Cardiac fibroblast (primary cell): ENCODE data around the gene LRRC8C.
A peak's percentile ranks its signal among the peaks of the same experiment; 100 is the strongest.

Source experiments
- DNase-seq, 2 donors: peaks; one replicate each; pipeline versions ENCODE4 v3.0.0 to v3.0.0-alpha.2; 2010; ENCODE audit warnings: low read depth in 2 of 2
- H3K4me3 ChIP-seq, 2 donors: replicated peaks in 1 of 2; 1 replicate in 1 of 2; 2 replicates in 1 of 2; pipeline ENCODE4 v1.5.1; 2011; ENCODE audit warnings: low read depth in 2 of 2, low read length in 2 of 2, mild to moderate bottlenecking in 2 of 2, moderate library complexity in 1 of 2
- CTCF ChIP-seq: IDR thresholded peaks from one replicate; pipeline ENCODE4 v1.5.1; 2011; ENCODE audit warnings: low read depth, mild to moderate bottlenecking, low read length, inconsistent platforms

LRRC8C gene

DNA sequence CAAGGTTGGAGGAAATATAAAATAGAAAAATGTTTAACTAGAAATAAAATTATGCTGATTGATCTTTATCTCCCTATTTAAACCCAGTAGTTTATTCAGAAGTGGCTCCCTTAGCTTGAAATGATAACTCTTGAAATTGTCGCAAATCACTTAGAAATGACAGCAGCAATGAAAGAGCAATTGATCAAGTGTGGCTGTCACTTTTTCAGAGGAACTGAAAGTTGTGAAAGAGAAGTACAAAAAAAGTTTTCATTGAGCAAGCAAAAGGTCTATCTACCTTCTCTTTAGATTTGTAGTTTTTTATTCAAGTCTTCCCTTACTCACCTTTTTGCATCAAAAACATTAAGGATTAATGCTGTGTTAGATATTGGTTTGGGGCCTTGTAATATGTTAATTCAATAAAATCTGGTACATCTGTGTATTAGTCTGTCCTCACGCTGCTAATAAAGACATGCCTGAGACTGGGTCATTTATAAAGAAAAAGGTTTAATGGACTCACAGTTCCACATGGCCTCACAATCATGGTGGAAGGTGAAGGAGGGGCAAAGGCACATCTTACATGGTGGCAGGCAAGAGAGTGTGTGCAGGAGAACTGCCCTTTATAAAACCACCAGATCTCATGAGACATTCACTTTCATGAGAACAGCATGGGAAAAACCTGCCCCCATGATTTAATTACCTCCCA lies 48.3 kb downstream of the LRRC8C start:
- H3K4me3 ChIP-seq, result no peak overlapping the region
- no peak for TF ChIP-seq CTCF
- DNase-seq, result no peak

DNA sequence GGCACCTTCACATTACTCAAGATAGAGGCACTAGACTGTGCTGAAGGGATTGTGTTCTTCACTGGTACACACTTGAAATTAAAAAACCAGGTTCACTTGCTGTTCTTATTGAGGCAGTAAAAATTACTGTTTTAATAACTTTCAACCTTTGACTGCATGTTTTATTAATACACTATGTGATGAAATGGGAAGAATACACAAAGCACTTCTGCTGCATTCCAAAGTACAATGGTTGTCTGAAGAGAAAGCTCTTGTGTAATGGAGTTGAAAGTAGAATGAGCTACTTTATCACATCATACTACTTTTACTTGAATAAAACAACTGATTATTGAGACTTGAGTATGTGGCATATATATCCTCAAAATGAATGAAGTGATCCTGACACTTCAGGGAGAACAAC lies 49.7 kb downstream of the LRRC8C start:
- DNase-seq, result peak in 1 of 2 donors; percentile 42
- TF ChIP-seq CTCF, result no peak
- H3K4me3 ChIP-seq, result no peak overlapping the region

- DNase-seq, result no peak
- no peak overlapping the region for H3K4me3 ChIP-seq
Measured at GRCh38 chr1:89685461-89685860, 52.5 kb downstream of the LRRC8C start.

GRCh38 chr1:89686520-89686919 lies 53.6 kb downstream of the LRRC8C start:
- no peak for TF ChIP-seq CTCF
- H3K4me3 ChIP-seq, result no peak overlapping the region
- DNase-seq, result no peak

More at GRCh38 chr1:89685461-89685860, 52.5 kb downstream of the LRRC8C start:
- no peak for TF ChIP-seq CTCF

- DNase-seq, result peak in 1 of 2 donors; percentile 48
- no peak overlapping the region for H3K4me3 ChIP-seq
- no peak for TF ChIP-seq CTCF
Measured at GRCh38 chr1:89687254-89687653, 54.3 kb downstream of the LRRC8C start.

GRCh38 chr1:89688607-89689006 lies 55.7 kb downstream of the LRRC8C start:
- TF ChIP-seq CTCF, result no peak
- DNase-seq, result peak in 1 of 2 donors; percentile 25
- H3K4me3 ChIP-seq, result no peak overlapping the region

- no peak overlapping the region for H3K4me3 ChIP-seq
- no peak for DNase-seq
- no peak for TF ChIP-seq CTCF
Measured at GRCh38 chr1:89689234-89689633, 56.3 kb downstream of the LRRC8C start.
